Suprapubic skin (tissue), 4 donors: ENCODE results near the gene DENND4B. TPM values are rescaled to one million over a fixed set of nuclear protein-coding genes. Genes with fewer than 3 reads are reported as not detected.
A peak's percentile ranks its signal among the peaks of the same experiment; 100 is the strongest.
"Not testable (repeated sequence)": the region's sequence is repeated elsewhere in the genome, so short reads cannot be mapped to it uniquely, and the experiment has no call there.

Source experiments
- DNase-seq, 2 donors: peaks; one replicate each; pipeline ENCODE4 v3.0.0-alpha.2; 2019; ENCODE audit warnings: low spot score in 2 of 2
- H3K27ac ChIP-seq: fragments of 200-600 bp; sonication (generic); one replicate; pipeline ENCODE4 v1.5.1; 2019
- H3K27me3 ChIP-seq: fragments of 200-600 bp; sonication (generic); one replicate; pipeline ENCODE4 v1.5.1; 2019
- H3K36me3 ChIP-seq: fragments of 200-600 bp; sonication (generic); one replicate; pipeline ENCODE4 v1.5.1; 2019
- H3K4me1 ChIP-seq: fragments of 200-600 bp; sonication (generic); one replicate; pipeline ENCODE4 v1.5.1; 2019
- H3K4me3 ChIP-seq: fragments of 200-600 bp; sonication (generic); one replicate; pipeline ENCODE4 v1.5.1; 2019; ENCODE audit warnings: mild to moderate bottlenecking
- H3K9me3 ChIP-seq: fragments of 200-600 bp; sonication (generic); one replicate; pipeline ENCODE4 v1.5.1; 2019
- CTCF ChIP-seq, 2 donors: fragments of 200-600 bp in 1 of 2; fragments of 450-650 bp in 1 of 2; sonication (generic) in 1 of 2; IDR thresholded peaks; one replicate each; pipeline ENCODE4 v1.5.1; 2016 to 2019; ENCODE audit warnings: antibody characterized with exemption in 2 of 2, mild to moderate bottlenecking in 1 of 2, moderate library complexity in 1 of 2
- EP300 ChIP-seq: sonication (generic); formaldehyde crosslinking; IDR thresholded peaks from one replicate; pipeline ENCODE4 v1.6.1; 2017; ENCODE audit warnings: antibody characterized with exemption
- POLR2A ChIP-seq, 2 donors: fragments of 450-650 bp; IDR thresholded peaks; one replicate each; pipeline ENCODE4 v1.6.1; 2017; ENCODE audit warnings: antibody characterized with exemption in 2 of 2, mild to moderate bottlenecking in 2 of 2, moderate library complexity in 2 of 2
- POLR2AphosphoS5 ChIP-seq, 3 donors: sonication (generic); formaldehyde crosslinking; IDR thresholded peaks; one replicate each; pipeline ENCODE4 v1.6.1; 2017; ENCODE audit warnings: antibody characterized with exemption in 3 of 3
- WGBS: methylation state at CpG from one replicate; pipeline ENCODE4 v1.1.5; 2018; 5-methylcytosine and 5-hydroxymethylcytosine counted together
- total RNA-seq, 4 donors: library from RNA; depleted of rRNA; stranded (reverse); fragments of >200 nt; gene quantifications; one replicate each; pipeline ENCODE4 v1.1.0, GENCODE V29; 2016

DENND4B gene
- total RNA-seq, 4 donors from 2014 or later, result 20.0 to 45.1 (median 31.0) TPM

- no peak overlapping the region for H3K27ac ChIP-seq
- no peaks in the 10 kb centered on the region for H3K9me3 ChIP-seq
- H3K36me3 ChIP-seq, result peaks cover 24% of the 10 kb centered on the region
- 77% methylated on average over 2 of the region's 2 CpGs for WGBS
- H3K4me1 ChIP-seq, result peaks cover 2% of the 10 kb centered on the region
- H3K4me3 ChIP-seq, result no peak overlapping the region
- TF ChIP-seq EP300, result no peak
- TF ChIP-seq POLR2AphosphoS5 (IDR thresholded peaks at IDR 0.05), result no peak
- TF ChIP-seq POLR2A (IDR thresholded peaks at IDR 0.05), result no peak
- TF ChIP-seq CTCF (IDR thresholded peaks at IDR 0.05), result no peak
- DNase-seq, result no peak
- H3K27me3 ChIP-seq, result no peaks in the 10 kb centered on the region
These were observed 34.2 kb downstream of the DENND4B start for GRCh38 chr1:153912349-153912748.

- peaks cover 23% of the 10 kb centered on the region for H3K36me3 ChIP-seq
- H3K9me3 ChIP-seq, H3K27me3 ChIP-seq, DNase-seq, H3K4me1 ChIP-seq, H3K4me3 ChIP-seq, H3K27ac ChIP-seq: not testable (repeated sequence)
- WGBS, result 85% methylated on average over 6 of the region's 6 CpGs
These were observed 36.0 kb downstream of the DENND4B start for GRCh38 chr1:153910560-153910959.

- no peak overlapping the region for H3K27ac ChIP-seq
- no peaks in the 10 kb centered on the region for H3K27me3 ChIP-seq
- peaks cover 21% of the 10 kb centered on the region for H3K36me3 ChIP-seq
- H3K4me1 ChIP-seq, result peaks cover 8% of the 10 kb centered on the region
- DNase-seq, result no peak
- WGBS, result 94% methylated on average over 6 of the region's 6 CpGs
- H3K9me3 ChIP-seq, result no peaks in the 10 kb centered on the region
- H3K4me3 ChIP-seq, result no peak overlapping the region
- TF ChIP-seq EP300 (no peak), POLR2A (IDR thresholded peaks at IDR 0.05) (no peak), POLR2AphosphoS5 (IDR thresholded peaks at IDR 0.05) (no peak), CTCF (IDR thresholded peaks at IDR 0.05) (no peak)
These were observed 38.4 kb downstream of the DENND4B start for GRCh38 chr1:153908071-153908470.

GRCh38 chr1:153907134-153907533, 39.4 kb downstream of the DENND4B start:
- Histone ChIP-seq H3K27ac (no peak overlapping the region), H3K36me3 (peaks cover 21% of the 10 kb centered on the region), H3K4me1 (peaks cover 8% of the 10 kb centered on the region), H3K27me3 (no peaks in the 10 kb centered on the region), H3K9me3 (no peaks in the 10 kb centered on the region), H3K4me3 (no peak overlapping the region)
- no peak for DNase-seq
- no peak for TF ChIP-seq CTCF (IDR thresholded peaks at IDR 0.05)
- no peak for TF ChIP-seq POLR2AphosphoS5 (IDR thresholded peaks at IDR 0.05)
- no peak for TF ChIP-seq EP300
- TF ChIP-seq POLR2A (IDR thresholded peaks at IDR 0.05), result no peak
- 99% methylated on average over 6 of the region's 6 CpGs for WGBS

GRCh38 chr1:153906396-153906795, 40.1 kb downstream of the DENND4B start:
- Histone ChIP-seq H3K9me3 (no peaks in the 10 kb centered on the region), H3K36me3 (peaks cover 21% of the 10 kb centered on the region), H3K27ac (no peak overlapping the region), H3K4me1 (peaks cover 8% of the 10 kb centered on the region), H3K4me3 (no peak overlapping the region), H3K27me3 (no peaks in the 10 kb centered on the region)
- no peak for DNase-seq
- 95% methylated on average over 1 of the region's 1 CpG for WGBS
- no peak for TF ChIP-seq POLR2A (IDR thresholded peaks at IDR 0.05)
- TF ChIP-seq CTCF (IDR thresholded peaks at IDR 0.05), result no peak
- TF ChIP-seq POLR2AphosphoS5 (IDR thresholded peaks at IDR 0.05), result no peak
- TF ChIP-seq EP300, result no peak

GRCh38 chr1:153905908-153906307, 40.6 kb downstream of the DENND4B start:
- 90% methylated on average over 8 of the region's 8 CpGs for WGBS
- not testable (repeated sequence) for H3K4me1 ChIP-seq, H3K27me3 ChIP-seq, H3K4me3 ChIP-seq, DNase-seq, H3K9me3 ChIP-seq
- H3K36me3 ChIP-seq, result peaks cover 21% of the 10 kb centered on the region
- H3K27ac ChIP-seq, result peak overlapping the region; percentile 6
